GM11168 (cell line): Measurements from ENCODE around the gene CDH15.

Experiments
- in situ Hi-C: fragments of 300-500 bp; cut with MboI; formaldehyde crosslinking; loops from one replicate; pipeline ENCODE4 v1.12.0; 2022; ENCODE audit warnings: low sequenced_read_pairs; ENCODE audit not compliant: unreplicated experiment

The CDH15 gene, protein sequence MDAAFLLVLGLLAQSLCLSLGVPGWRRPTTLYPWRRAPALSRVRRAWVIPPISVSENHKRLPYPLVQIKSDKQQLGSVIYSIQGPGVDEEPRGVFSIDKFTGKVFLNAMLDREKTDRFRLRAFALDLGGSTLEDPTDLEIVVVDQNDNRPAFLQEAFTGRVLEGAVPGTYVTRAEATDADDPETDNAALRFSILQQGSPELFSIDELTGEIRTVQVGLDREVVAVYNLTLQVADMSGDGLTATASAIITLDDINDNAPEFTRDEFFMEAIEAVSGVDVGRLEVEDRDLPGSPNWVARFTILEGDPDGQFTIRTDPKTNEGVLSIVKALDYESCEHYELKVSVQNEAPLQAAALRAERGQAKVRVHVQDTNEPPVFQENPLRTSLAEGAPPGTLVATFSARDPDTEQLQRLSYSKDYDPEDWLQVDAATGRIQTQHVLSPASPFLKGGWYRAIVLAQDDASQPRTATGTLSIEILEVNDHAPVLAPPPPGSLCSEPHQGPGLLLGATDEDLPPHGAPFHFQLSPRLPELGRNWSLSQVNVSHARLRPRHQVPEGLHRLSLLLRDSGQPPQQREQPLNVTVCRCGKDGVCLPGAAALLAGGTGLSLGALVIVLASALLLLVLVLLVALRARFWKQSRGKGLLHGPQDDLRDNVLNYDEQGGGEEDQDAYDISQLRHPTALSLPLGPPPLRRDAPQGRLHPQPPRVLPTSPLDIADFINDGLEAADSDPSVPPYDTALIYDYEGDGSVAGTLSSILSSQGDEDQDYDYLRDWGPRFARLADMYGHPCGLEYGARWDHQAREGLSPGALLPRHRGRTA

GRCh38 chr16:89171216-89172170 is at the start of gene CDH15:
Gene CDH15 (plus strand): TSS chr16:89171748. CDS start chr16:89171832, 84 bp downstream.
- in situ Hi-C loops = no loop called here

DNA sequence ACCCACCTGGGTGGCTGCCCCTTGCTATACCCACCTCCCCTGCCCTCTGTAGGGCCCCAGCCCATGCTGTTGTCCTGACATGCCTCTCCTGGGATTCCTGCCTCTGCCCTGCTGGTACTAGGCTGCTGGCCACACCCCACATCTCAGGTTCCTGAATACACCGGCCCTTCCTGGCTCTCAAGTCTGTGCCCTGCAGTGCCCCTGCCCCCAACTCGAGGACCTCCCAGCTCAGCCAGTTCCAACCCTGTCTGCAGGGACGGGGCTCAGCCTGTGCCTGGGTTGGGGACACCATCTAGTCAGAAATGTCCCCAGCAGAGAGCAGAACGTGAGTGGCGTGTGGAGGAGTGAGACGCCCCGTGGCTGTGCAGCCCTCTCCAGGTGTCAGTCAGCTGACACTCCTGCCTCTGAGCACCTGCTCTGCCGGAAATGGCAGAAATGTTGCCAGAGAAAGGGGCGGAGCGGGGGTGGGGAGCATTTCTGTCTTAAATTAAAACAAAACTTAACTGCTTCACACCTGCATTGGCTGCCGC is 49.2 kb upstream of the CDH15 start:
- in situ Hi-C loops = no loop called here

- in situ Hi-C loops = no loop called here
Measured at GRCh38 chr16:89123001-89123830, 48.3 kb upstream of the CDH15 start.

- in situ Hi-C loops = no loop called here
Measured at GRCh38 chr16:89123831-89124100, 47.8 kb upstream of the CDH15 start.

DNA sequence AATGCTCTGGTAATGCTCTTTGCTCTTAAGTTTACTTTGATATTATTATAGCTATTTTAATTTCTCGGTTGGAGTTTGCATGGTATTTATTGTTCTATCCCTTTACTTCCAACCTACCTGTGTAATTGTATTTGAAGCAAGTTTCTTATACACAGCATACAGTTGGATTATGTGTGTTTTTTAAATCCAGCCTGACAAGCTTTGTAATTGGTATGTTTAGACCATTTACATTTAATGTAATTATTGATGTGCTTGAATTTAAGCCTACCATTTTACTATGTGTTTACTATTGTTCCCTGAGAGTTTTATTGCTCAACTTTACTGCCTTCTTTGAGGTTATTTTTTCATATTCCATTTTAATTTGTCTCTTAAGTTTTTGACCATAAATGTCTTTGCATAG is 42.2 kb upstream of the CDH15 start:
- in situ Hi-C loops = no loop called here

DNA sequence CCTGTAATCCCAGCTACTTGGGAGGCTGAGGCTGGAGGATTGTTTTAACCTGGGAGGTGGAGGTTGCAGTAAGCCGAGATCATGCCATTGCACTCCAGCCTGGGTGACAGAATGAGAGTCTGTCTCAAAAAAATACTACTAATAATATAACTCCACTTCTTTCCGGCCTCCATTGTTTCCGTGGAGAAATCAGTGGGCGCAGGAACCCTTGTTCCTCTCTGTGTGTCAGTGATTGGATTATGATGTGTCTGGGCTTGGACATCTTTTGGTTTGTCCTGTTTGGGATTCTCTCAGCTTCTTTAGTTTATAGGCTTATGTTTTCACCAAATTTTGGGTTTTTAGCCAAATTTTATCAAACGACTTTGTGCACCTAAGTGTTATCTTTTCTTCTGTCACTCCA is 41.1 kb upstream of the CDH15 start:
- in situ Hi-C loops = no loop called here

DNA sequence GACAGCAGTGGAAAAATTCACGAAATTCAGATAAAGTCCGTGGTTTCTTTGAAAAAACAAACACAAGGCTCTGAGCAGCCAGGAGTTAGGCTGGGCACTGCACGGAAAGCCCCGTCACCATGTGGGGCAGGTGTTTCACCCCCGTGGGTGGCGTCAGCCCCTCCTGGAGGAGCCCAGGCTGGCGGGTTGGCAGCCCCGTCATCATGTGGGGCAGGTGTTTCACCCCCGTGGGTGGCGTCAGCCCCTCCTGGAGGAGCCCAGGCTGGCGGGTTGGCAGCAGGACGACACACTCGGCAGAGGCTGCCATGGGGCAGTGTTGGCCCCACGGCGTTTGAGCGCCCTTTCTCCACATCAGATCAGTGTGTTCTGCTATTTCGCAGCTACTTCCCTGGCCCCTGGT is 39.8 kb upstream of the CDH15 start:
- in situ Hi-C loops = no loop called here

GRCh38 chr16:89132194-89133005 is 39.1 kb upstream of the CDH15 start:
- in situ Hi-C loops = no loop called here

- in situ Hi-C loops = no loop called here
Measured at GRCh38 chr16:89133457-89134127, 38.0 kb upstream of the CDH15 start.

- in situ Hi-C loops = no loop called here
Measured at GRCh38 chr16:89134269-89134668, 37.3 kb upstream of the CDH15 start.

GRCh38 chr16:89135166-89135565 is 36.4 kb upstream of the CDH15 start:
- in situ Hi-C loops = no loop called here

- in situ Hi-C loops = no loop called here
Measured at GRCh38 chr16:89135971-89136765, 35.4 kb upstream of the CDH15 start.

DNA sequence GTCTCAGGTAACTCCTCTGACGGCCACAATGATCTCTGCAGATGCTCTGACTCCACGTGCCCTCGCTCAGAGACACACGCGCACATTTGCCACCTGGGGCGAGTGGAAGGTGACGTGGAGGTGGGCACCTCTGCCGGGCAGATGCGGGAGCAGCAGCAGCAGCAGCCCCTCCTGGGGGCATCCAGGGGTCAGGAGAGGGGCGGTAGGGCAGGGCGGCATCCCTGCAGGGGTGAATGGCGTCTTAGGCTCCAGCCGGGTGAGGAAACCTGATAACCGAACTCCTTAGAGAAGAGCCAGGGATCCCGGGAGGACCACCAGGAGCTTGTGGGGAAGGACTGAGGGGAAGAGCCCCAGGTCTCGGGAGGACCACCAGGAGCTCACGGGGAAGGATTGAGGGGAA is 34.6 kb upstream of the CDH15 start:
- in situ Hi-C loops = no loop called here

GRCh38 chr16:89137666-89138512 is 33.7 kb upstream of the CDH15 start:
- in situ Hi-C loops = no loop called here

DNA sequence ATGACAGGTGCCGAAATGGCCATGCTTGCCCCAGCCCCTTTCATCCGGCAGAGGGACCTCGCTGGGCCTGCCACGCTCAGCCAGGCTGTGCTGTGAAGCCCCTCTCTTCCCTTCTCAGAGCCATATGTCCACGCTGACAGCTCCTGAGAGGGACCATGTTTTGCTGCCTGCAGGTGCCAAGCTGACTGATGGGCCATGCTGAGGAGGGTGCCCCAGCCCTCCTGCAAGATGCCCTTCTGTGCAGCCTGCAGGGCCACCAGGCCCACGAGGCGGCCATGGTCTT is 33.1 kb upstream of the CDH15 start:
- in situ Hi-C loops = no loop called here

DNA sequence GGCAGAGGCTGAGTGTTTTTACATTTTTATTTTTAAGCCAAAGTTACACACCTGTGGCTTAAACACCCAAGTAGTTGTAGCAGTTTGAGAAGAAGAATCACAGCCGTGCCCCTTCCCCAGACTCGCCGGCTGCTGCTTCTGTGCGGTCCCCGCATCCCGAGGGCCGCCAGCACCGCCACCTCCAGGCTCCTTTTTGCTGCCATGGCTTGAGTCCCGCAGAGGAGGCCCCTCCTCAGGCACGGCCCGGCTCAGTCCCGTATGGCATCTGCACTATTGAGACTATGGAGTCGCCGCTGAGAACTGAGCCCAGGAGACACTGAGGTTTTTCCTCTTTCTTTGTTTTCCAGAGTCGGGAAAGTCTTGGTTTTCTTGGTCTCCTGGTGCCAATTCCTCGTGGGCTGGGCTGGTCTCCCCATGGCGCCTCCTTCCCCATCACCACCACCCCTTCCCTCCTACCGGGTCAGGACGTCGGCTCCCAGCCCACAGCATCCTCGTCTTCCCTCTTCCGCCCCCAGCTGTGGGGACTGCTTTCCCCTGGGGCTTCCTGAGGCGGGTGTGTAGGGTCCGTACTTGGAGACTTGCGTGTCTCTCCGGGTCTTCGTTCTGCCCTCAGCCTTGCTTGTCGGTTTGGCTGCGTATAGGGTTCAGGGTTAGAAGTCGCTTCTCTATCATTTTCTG is 32.6 kb upstream of the CDH15 start:
- in situ Hi-C loops = no loop called here
